H9 (cell line): ENCODE data around the gene WRAP73. TPM values are rescaled to one million over a fixed set of nuclear protein-coding genes. Genes with fewer than 3 reads are reported as not detected.

Experiments used
- DNase-seq: peaks from one replicate; pipeline ENCODE4 v3.0.0-alpha.2; 2017
- H2AFZ ChIP-seq: one replicate; pipeline ENCODE4 v1.6.1; 2013; ENCODE audit warnings: mild to moderate bottlenecking, low read length, control low read depth, moderate library complexity
- H2AK5ac ChIP-seq: 2 replicates; pipeline ENCODE4 v1.6.1; 2013; ENCODE audit warnings: low read length, control low read depth, mixed read lengths; ENCODE audit not compliant: insufficient read length
- H2BK120ac ChIP-seq: one replicate; pipeline ENCODE4 v1.6.1; 2013; ENCODE audit warnings: low read depth, mild to moderate bottlenecking, low read length, control low read depth, inconsistent platforms; ENCODE audit not compliant: poor library complexity, severe bottlenecking
- H2BK12ac ChIP-seq: 2 replicates; pipeline ENCODE4 v1.6.1; 2013; ENCODE audit warnings: low read length, control low read depth, mixed read lengths, low read depth; ENCODE audit not compliant: insufficient read length
- H2BK15ac ChIP-seq: 2 replicates; pipeline ENCODE4 v1.6.1; 2013; ENCODE audit warnings: low read depth, low read length, control low read depth
- H2BK20ac ChIP-seq: one replicate; pipeline ENCODE4 v1.6.1; 2013; ENCODE audit warnings: low read depth, mild to moderate bottlenecking, low read length, control low read depth, inconsistent platforms; ENCODE audit not compliant: poor library complexity, severe bottlenecking
- H2BK5ac ChIP-seq: 2 replicates; pipeline ENCODE4 v1.6.1; 2013; ENCODE audit warnings: low read length, control low read depth, mixed read lengths; ENCODE audit not compliant: insufficient read length
- H3K14ac ChIP-seq: 2 replicates; pipeline ENCODE4 v1.6.1; 2013; ENCODE audit warnings: low read length, control low read depth; ENCODE audit not compliant: insufficient read depth
- H3K18ac ChIP-seq: 2 replicates; pipeline ENCODE4 v1.6.1; 2013; ENCODE audit warnings: low read depth, mild to moderate bottlenecking, mixed read lengths, low read length, control low read depth; ENCODE audit not compliant: insufficient read length
- H3K23ac ChIP-seq: 2 replicates; pipeline ENCODE4 v1.6.1; 2013; ENCODE audit warnings: low read length, control low read depth, mixed read lengths, low read depth; ENCODE audit not compliant: insufficient read length
- H3K23me2 ChIP-seq: 2 replicates; pipeline ENCODE4 v1.6.1; 2013; ENCODE audit warnings: low read depth, mild to moderate bottlenecking, mixed read lengths, low read length, control low read depth; ENCODE audit not compliant: insufficient read length, poor library complexity, severe bottlenecking
- H3K27ac ChIP-seq: 2 replicates; pipeline ENCODE4 v1.5.1; 2013; ENCODE audit warnings: low read length, control low read depth, mixed read lengths, low read depth; ENCODE audit not compliant: insufficient read length
- H3K27me3 ChIP-seq: 2 replicates; pipeline ENCODE4 v1.6.1; 2013; ENCODE audit warnings: low read length, control low read depth, inconsistent platforms; ENCODE audit not compliant: insufficient read depth
- H3K4ac ChIP-seq: 2 replicates; pipeline ENCODE4 v1.6.1; 2013; ENCODE audit warnings: low read depth, mild to moderate bottlenecking, control low read depth, inconsistent platforms, low read length, moderate library complexity
- H3K4me1 ChIP-seq: 2 replicates; pipeline ENCODE4 v1.6.1; 2013; ENCODE audit warnings: low read length, control low read depth, inconsistent platforms; ENCODE audit not compliant: insufficient read depth
- H3K4me2 ChIP-seq: 2 replicates; pipeline ENCODE4 v1.6.1; 2013; ENCODE audit warnings: low read length, control low read depth, mixed read lengths; ENCODE audit not compliant: insufficient read length, insufficient read depth
- H3K56ac ChIP-seq: 2 replicates; pipeline ENCODE4 v1.6.1; 2013; ENCODE audit warnings: low read depth, mild to moderate bottlenecking, mixed read lengths, low read length, control low read depth; ENCODE audit not compliant: insufficient read length
- H3K79me1 ChIP-seq: 2 replicates; pipeline ENCODE4 v1.6.1; 2013; ENCODE audit warnings: low read depth, mild to moderate bottlenecking, moderate library complexity, low read length, control low read depth, inconsistent platforms; ENCODE audit not compliant: insufficient read depth, poor library complexity, severe bottlenecking
- H3K79me2 ChIP-seq: 2 replicates; pipeline ENCODE4 v1.6.1; 2013; ENCODE audit warnings: low read length, control low read depth, inconsistent platforms; ENCODE audit not compliant: insufficient read depth
- H3K9ac ChIP-seq: 2 replicates; pipeline ENCODE4 v1.6.1; 2013; ENCODE audit warnings: low read length, control low read depth, mixed read lengths; ENCODE audit not compliant: insufficient read length; ENCODE audit errors: extremely low read depth
- H3K9me3 ChIP-seq: one replicate; pipeline ENCODE4 v1.6.1; 2013; ENCODE audit warnings: low read depth, low read length, inconsistent platforms; ENCODE audit not compliant: control insufficient read depth
- H3T11ph ChIP-seq: one replicate; pipeline ENCODE4 v1.6.1; 2013; ENCODE audit warnings: mild to moderate bottlenecking, low read length, control low read depth, inconsistent platforms
- H4K20me1 ChIP-seq: one replicate; pipeline ENCODE4 v1.6.1; 2013; ENCODE audit not compliant: control insufficient read depth, insufficient read length, insufficient read depth
- H4K5ac ChIP-seq: 2 replicates; pipeline ENCODE4 v1.6.1; 2013; ENCODE audit warnings: low read depth, mild to moderate bottlenecking, mixed read lengths, low read length, control low read depth; ENCODE audit not compliant: insufficient read length
- H4K8ac ChIP-seq: replicated peaks from 2 replicates; pipeline ENCODE4 v1.6.1; 2013; ENCODE audit warnings: low read length, control low read depth, mixed read lengths, low read depth; ENCODE audit not compliant: insufficient read length
- H4K91ac ChIP-seq: 2 replicates; pipeline ENCODE4 v1.6.1; 2013; ENCODE audit warnings: low read depth, mild to moderate bottlenecking, moderate library complexity, mixed read lengths, low read length, control low read depth; ENCODE audit not compliant: insufficient read length
- H3K27ac Mint-ChIP-seq, 3 experiments: 2 replicates in 2 of 3; 3 replicates in 1 of 3; pipeline ENCODE4 v1.8.0; 2020 to 2021; ENCODE audit warnings: mixed read lengths in 3 of 3, mild to moderate bottlenecking in 1 of 3, moderate library complexity in 1 of 3
- H3K27me3 Mint-ChIP-seq: 2 replicates; pipeline ENCODE4 v1.8.0; 2021; ENCODE audit warnings: low read depth, mild to moderate bottlenecking, moderate library complexity, mixed read lengths
- H3K36me3 Mint-ChIP-seq, 3 experiments: 2 replicates in 2 of 3; 3 replicates in 1 of 3; pipeline ENCODE4 v1.8.0; 2020 to 2021; ENCODE audit warnings: low read depth in 3 of 3, mixed read lengths in 3 of 3; ENCODE audit not compliant: insufficient read depth in 1 of 3
- H3K4me1 Mint-ChIP-seq, 2 experiments: 2 replicates each; pipeline ENCODE4 v1.8.0; 2020; ENCODE audit warnings: mixed read lengths in 2 of 2
- H3K4me3 Mint-ChIP-seq, 2 experiments: 2 replicates in 1 of 2; 3 replicates in 1 of 2; pipeline ENCODE4 v1.8.0; 2020 to 2021; ENCODE audit warnings: mild to moderate bottlenecking in 2 of 2, mixed read lengths in 2 of 2, moderate library complexity in 1 of 2
- H3K9me3 Mint-ChIP-seq, 2 experiments: 2 replicates in 1 of 2; 3 replicates in 1 of 2; pipeline ENCODE4 v1.8.0; 2020; ENCODE audit warnings: mild to moderate bottlenecking in 2 of 2, mixed read lengths in 2 of 2, moderate library complexity in 1 of 2
- CTCF ChIP-seq: fragments of 200-600 bp; sonication (generic); conservative IDR thresholded peaks from 3 replicates; pipeline ENCODE4 v1.8.0; 2021; ENCODE audit warnings: antibody characterized with exemption, mild to moderate bottlenecking
- WGBS: extraction: QIAGEN DNeasy Blood & Tissue Kit; methylation state at CpG from one replicate; pipeline ENCODE4 v1.1.7; 2013; ENCODE audit warnings: missing lambda C conversion rate, low lambda C conversion rate, mixed read lengths; ENCODE audit not compliant: insufficient read length; ENCODE audit errors: extremely low coverage; 5-methylcytosine and 5-hydroxymethylcytosine counted together
- total RNA-seq: library from RNA; stranded (reverse); gene quantifications from 2 replicates; pipeline ENCODE4 v1.2.1, GENCODE V29; 2021

WRAP73 gene
- total RNA-seq, 1 experiment from 2014 or later = 28.4 TPM

- Mint-ChIP-seq H3K27ac (no peak overlapping the region; a peak in 1 of 7 replicates), H3K27me3 (no peaks in the 10 kb centered on the region; the same call in 1 of the 2 replicates), H3K4me1 (peaks cover 0 to 4% of the 10 kb centered on the region in 2 experiments; a peak in 1 of 4 replicates), H3K36me3 (peaks cover 0 to 7% (median 3%) of the 10 kb centered on the region in 3 experiments; a peak in 4 of 7 replicates), H3K4me3 (no peak overlapping the region), H3K9me3 (peaks cover 2 to 4% of the 10 kb centered on the region in 2 experiments; a peak in 2 of 5 replicates)
- H3K23me2 ChIP-seq = no peaks in the 10 kb centered on the region
- no peaks in the 10 kb centered on the region for H3K79me2 ChIP-seq
- no peak overlapping the region for H2BK15ac ChIP-seq
- H3K9me3 ChIP-seq = peaks cover 6% of the 10 kb centered on the region
- no peak overlapping the region for H3T11ph ChIP-seq
- H3K18ac ChIP-seq = no peak overlapping the region
- H3K4me2 ChIP-seq = no peak overlapping the region
- TF ChIP-seq CTCF = no peak
- H2BK20ac ChIP-seq = no peak overlapping the region
- no peak overlapping the region for H3K56ac ChIP-seq
- H3K79me1 ChIP-seq = no peaks in the 10 kb centered on the region
- H3K4me1 ChIP-seq = no peaks in the 10 kb centered on the region
- no peak overlapping the region for H3K4ac ChIP-seq
- no CpG with 5 or more reads among the region's 16 CpGs for WGBS
- no peaks in the 10 kb centered on the region for H4K20me1 ChIP-seq
- DNase-seq = no peak
- H3K14ac ChIP-seq = no peak overlapping the region
- no peak overlapping the region for H2AK5ac ChIP-seq
- H2AFZ ChIP-seq = no peak overlapping the region
- H3K23ac ChIP-seq = no peak overlapping the region
- H4K5ac ChIP-seq = no peak overlapping the region
- H3K9ac ChIP-seq = no peak overlapping the region
- no peak overlapping the region for H4K91ac ChIP-seq
- no peak overlapping the region for H2BK5ac ChIP-seq
- no peak overlapping the region for H4K8ac ChIP-seq
- no peaks in the 10 kb centered on the region for H3K27me3 ChIP-seq
- H3K27ac ChIP-seq = no peak overlapping the region
- no peak overlapping the region for H2BK120ac ChIP-seq
- H2BK12ac ChIP-seq = no peak overlapping the region
Measured at GRCh38 chr1:3581296-3582036, 68.4 kb downstream of the WRAP73 start.

Other genes with a start within 250 kb of the WRAP73 start
- gene ARHGEF16, start 195.4 kb downstream of the WRAP73 start, total RNA-seq = 48.1 and 48.5 TPM in 2 replicates
- 19.9 and 21.3 TPM in 2 replicates for gene MEGF6, start 38.6 kb downstream of the WRAP73 start, total RNA-seq
- 24.0 and 24.7 TPM in 2 replicates for gene TPRG1L, start 25.1 kb downstream of the WRAP73 start, total RNA-seq
- 4.7 and 4.9 TPM in 2 replicates for gene TP73, start 2.4 kb upstream of the WRAP73 start, total RNA-seq
- gene CCDC27, start 102.3 kb upstream of the WRAP73 start, total RNA-seq = not detected in 2 replicates
- gene SMIM1, start 122.6 kb upstream of the WRAP73 start, total RNA-seq = 5.3 and 7.3 TPM in 2 replicates
- gene LRRC47, start 146.4 kb upstream of the WRAP73 start, total RNA-seq = 65.1 and 72.8 TPM in 2 replicates
- gene CEP104, start 207.1 kb upstream of the WRAP73 start, total RNA-seq = 34.5 and 40.8 TPM in 2 replicates
- 9.1 and 9.7 TPM in 2 replicates for gene DFFB, start 207.4 kb upstream of the WRAP73 start, total RNA-seq